Naive B cell (primary cell): ENCODE results near the gene ID3. TPM values are rescaled to one million over a fixed set of nuclear protein-coding genes. Genes with fewer than 3 reads are reported as not detected.

Experiments used
- ATAC-seq, 2 donors: fragments of 150-1000 bp; cut with Tn5 transposase; 2 replicates each; pipeline ENCODE4 v1.10.0; 2021; ENCODE audit warnings: low read depth in 2 of 2, mild to moderate bottlenecking in 2 of 2, moderate library complexity in 2 of 2
- DNase-seq: peaks from one replicate; pipeline ENCODE4 v3.0.0; 2022
- H3K27ac Mint-ChIP-seq, 6 donors: one replicate each; pipeline ENCODE4 v1.8.0; 2020 to 2022; ENCODE audit warnings: mild to moderate bottlenecking in 6 of 6, mixed read lengths in 6 of 6, moderate library complexity in 5 of 6, inconsistent platforms in 2 of 6
- H3K27me3 Mint-ChIP-seq, 3 donors: one replicate each; pipeline ENCODE4 v1.8.0; 2021 to 2022; ENCODE audit warnings: mixed read lengths in 3 of 3, mild to moderate bottlenecking in 1 of 3
- H3K36me3 Mint-ChIP-seq, 2 donors: one replicate each; pipeline ENCODE4 v1.8.0; 2020 to 2022; ENCODE audit warnings: mixed read lengths in 2 of 2, inconsistent platforms in 1 of 2, mild to moderate bottlenecking in 1 of 2
- H3K4me1 Mint-ChIP-seq, 3 donors: one replicate each; pipeline ENCODE4 v1.8.0; 2020 to 2022; ENCODE audit warnings: mixed read lengths in 3 of 3, inconsistent platforms in 1 of 3, mild to moderate bottlenecking in 1 of 3, moderate library complexity in 1 of 3
- H3K4me3 Mint-ChIP-seq, 8 donors: one replicate each; pipeline ENCODE4 v1.8.0; 2020 to 2022; ENCODE audit warnings: mild to moderate bottlenecking in 8 of 8, mixed read lengths in 8 of 8, moderate library complexity in 8 of 8, inconsistent platforms in 2 of 8
- H3K9me3 Mint-ChIP-seq, 7 donors: one replicate each; pipeline ENCODE4 v1.8.0; 2020 to 2022; ENCODE audit warnings: mixed read lengths in 7 of 7, mild to moderate bottlenecking in 5 of 7, inconsistent platforms in 2 of 7, moderate library complexity in 1 of 7
- polyA plus RNA-seq, 6 donors: library from polyadenylated mRNA; unstranded; fragments of 300-500 nt; fragmentation: Illumina TruSeq; gene quantifications; one replicate each; pipeline ENCODE4 v1.2.3, GENCODE V29; 2021; ENCODE audit warnings: low read depth in 6 of 6

The ID3 gene
- polyA plus RNA-seq, 6 donors from 2014 or later, result 23.9 to 52.0 (median 31.2) TPM

- Mint-ChIP-seq H3K27me3 (no peaks in the 10 kb centered on the region), H3K4me1 (peaks cover 35 to 81% (median 50%) of the 10 kb centered on the region in 3 donors), H3K4me3 (peak overlapping the region in 2 of 8 donors; percentile 62 to 75), H3K9me3 (no peaks in the 10 kb centered on the region), H3K27ac (peak overlapping the region; percentile 38 to 97 (median 76)), H3K36me3 (no peaks in the 10 kb centered on the region)
- ATAC-seq, result no peak
- DNase-seq, result no peak
Measured at GRCh38 chr1:23581219-23581618, 21.9 kb upstream of the ID3 start.

GRCh38 chr1:23578997-23579363 lies 19.7 kb upstream of the ID3 start:
- Mint-ChIP-seq H3K27ac (peak overlapping the region in 4 of 6 donors; percentile 41 to 90 (median 79)), H3K9me3 (peaks cover 0 to 6% (median 3%) of the 10 kb centered on the region in 7 donors), H3K36me3 (peaks cover 8% of the 10 kb centered on the region in 2 donors), H3K27me3 (no peaks in the 10 kb centered on the region), H3K4me1 (peaks cover 55 to 98% (median 72%) of the 10 kb centered on the region in 3 donors), H3K4me3 (peak overlapping the region in 5 of 8 donors; percentile 25 to 83 (median 39))
- no peak for ATAC-seq
- DNase-seq, result no peak

GRCh38 chr1:23578311-23578996 lies 19.2 kb upstream of the ID3 start:
- peaks cover 0 to 6% (median 3%) of the 10 kb centered on the region in 7 donors for H3K9me3 Mint-ChIP-seq
- peaks cover 8% of the 10 kb centered on the region in 2 donors for H3K36me3 Mint-ChIP-seq
- DNase-seq (no peak), ATAC-seq (no peak)
- H3K27me3 Mint-ChIP-seq, result no peaks in the 10 kb centered on the region
- peaks cover 56 to 99% (median 72%) of the 10 kb centered on the region in 3 donors for H3K4me1 Mint-ChIP-seq
- H3K4me3 Mint-ChIP-seq, result peak overlapping the region; percentile 1 to 84 (median 52)
- peak overlapping the region; percentile 9 to 90 (median 74) for H3K27ac Mint-ChIP-seq

GRCh38 chr1:23577056-23578004 lies 18.0 kb upstream of the ID3 start:
- Mint-ChIP-seq H3K36me3 (peaks cover 8% of the 10 kb centered on the region in 2 donors), H3K27me3 (no peaks in the 10 kb centered on the region), H3K4me3 (peak overlapping the region; percentile 24 to 89 (median 76)), H3K27ac (peak overlapping the region; percentile 41 to 95 (median 89)), H3K9me3 (peaks cover 0 to 6% (median 3%) of the 10 kb centered on the region in 7 donors), H3K4me1 (peaks cover 61 to 99% (median 64%) of the 10 kb centered on the region in 3 donors)
- ATAC-seq (peak; percentile 94), DNase-seq (peak; percentile 70)

DNA sequence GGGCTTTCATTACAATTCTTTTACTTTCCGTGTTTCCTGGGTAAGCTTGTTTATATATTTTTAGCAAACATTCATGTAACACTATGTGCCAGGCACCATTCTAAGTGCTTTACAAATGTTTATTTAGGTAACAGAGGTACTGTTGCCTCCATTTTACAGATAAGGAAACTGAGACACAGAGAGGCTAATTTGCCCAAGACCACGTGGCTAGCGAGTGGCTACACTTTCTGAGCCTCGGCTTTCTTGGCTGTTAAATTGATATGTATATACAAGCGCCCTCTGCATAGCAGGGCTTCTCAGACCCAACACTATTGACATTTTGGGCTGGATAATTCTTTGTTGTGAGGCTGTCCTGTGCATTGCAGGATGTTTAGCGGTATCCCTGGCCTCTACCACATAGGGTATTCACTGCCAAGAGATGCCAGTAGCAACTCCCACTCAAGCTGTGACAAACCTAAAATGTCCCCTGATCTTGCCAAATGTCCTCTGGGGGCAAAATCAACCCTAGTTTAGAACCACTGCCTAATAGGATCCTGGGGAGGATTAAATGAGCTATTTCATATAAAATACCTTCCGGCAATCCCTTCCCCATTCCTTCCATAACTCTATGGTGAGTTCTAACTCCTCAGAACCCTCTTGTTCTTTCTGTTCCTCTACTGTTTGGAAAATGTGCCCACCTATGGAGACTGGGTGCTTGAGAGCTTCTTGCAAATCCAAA lies 17.2 kb upstream of the ID3 start:
- Mint-ChIP-seq H3K36me3 (peaks cover 8% of the 10 kb centered on the region in 2 donors), H3K4me1 (peaks cover 60 to 98% (median 62%) of the 10 kb centered on the region in 3 donors), H3K4me3 (peak overlapping the region; percentile 24 to 89 (median 76)), H3K27ac (peak overlapping the region; percentile 41 to 95 (median 89)), H3K27me3 (no peaks in the 10 kb centered on the region), H3K9me3 (peaks cover 0 to 6% (median 3%) of the 10 kb centered on the region in 7 donors)
- no peak for DNase-seq
- ATAC-seq, result no peak

DNA sequence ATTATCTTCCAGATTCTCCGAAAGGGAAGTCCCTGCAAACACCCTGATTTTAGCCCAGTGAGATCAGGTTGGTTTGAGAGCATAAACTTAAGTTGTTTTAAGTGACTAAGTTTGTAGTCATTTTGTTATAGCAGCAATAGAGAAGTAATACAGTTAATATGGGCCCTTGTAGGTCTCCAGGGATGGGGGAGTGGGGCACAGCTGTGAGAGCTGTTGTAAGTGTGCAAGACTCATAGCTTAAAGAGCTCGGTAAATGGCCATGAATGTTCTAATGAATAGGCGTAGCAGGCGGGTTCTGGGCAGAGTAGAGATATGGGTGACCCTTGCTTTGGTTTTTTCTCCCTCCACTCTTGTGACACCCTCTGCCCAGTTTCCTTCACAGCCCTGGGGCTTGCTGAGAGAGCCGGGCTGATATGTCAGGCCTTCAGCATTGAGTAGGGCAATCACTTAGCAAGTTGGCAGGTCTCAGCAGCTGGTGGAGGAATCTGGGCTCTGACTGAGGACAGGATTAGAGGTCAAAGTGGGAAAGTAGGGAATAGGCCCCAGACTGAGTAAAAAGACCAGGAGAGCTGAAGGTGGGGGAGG lies 16.0 kb upstream of the ID3 start:
- Mint-ChIP-seq H3K4me1 (peaks cover 56 to 91% (median 60%) of the 10 kb centered on the region in 3 donors), H3K36me3 (peaks cover 8% of the 10 kb centered on the region in 2 donors), H3K9me3 (peaks cover 0 to 6% (median 3%) of the 10 kb centered on the region in 7 donors), H3K4me3 (peak overlapping the region in 7 of 8 donors; percentile 37 to 88 (median 63)), H3K27ac (peak overlapping the region; percentile 41 to 99 (median 88)), H3K27me3 (no peaks in the 10 kb centered on the region)
- ATAC-seq, result no peak
- no peak for DNase-seq

- no peak for DNase-seq
- Mint-ChIP-seq H3K4me3 (peak overlapping the region; percentile 28 to 88 (median 60)), H3K4me1 (peaks cover 55 to 86% (median 57%) of the 10 kb centered on the region in 3 donors), H3K36me3 (peaks cover 8% of the 10 kb centered on the region in 2 donors), H3K9me3 (peaks cover 0 to 6% (median 3%) of the 10 kb centered on the region in 7 donors), H3K27me3 (no peaks in the 10 kb centered on the region), H3K27ac (peak overlapping the region; percentile 41 to 99 (median 92))
- ATAC-seq, result peak; percentile 35 to 37
Measured at GRCh38 chr1:23574265-23574754, 15.0 kb upstream of the ID3 start.

GRCh38 chr1:23573574-23574182 lies 14.4 kb upstream of the ID3 start:
- Mint-ChIP-seq H3K4me3 (peak overlapping the region in 4 of 8 donors; percentile 28 to 82 (median 60)), H3K9me3 (peaks cover 0 to 6% (median 3%) of the 10 kb centered on the region in 7 donors), H3K4me1 (peaks cover 55 to 86% (median 57%) of the 10 kb centered on the region in 3 donors)

DNA sequence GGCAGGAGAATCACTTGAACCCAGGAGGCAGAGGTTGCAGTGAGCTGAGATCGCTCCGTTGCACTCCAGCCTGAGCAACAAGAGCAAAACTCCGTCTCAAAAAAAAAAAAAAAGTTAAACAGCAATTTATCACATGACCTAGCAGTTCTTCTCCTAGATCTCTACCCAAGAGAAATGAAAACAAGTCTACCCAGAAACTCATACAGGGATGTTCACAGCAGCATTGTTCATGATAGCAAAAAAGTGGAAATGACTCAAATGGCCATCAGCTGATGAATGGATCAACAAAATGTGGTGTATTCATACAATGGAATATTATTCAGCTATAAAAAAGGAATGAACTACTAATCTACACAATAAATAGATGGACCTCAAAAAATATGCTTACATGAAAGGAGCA lies 12.2 kb upstream of the ID3 start:
- H3K27ac Mint-ChIP-seq, result peak overlapping the region in 1 of 6 donors; percentile 58
- H3K4me1 Mint-ChIP-seq, result peaks cover 56 to 81% (median 59%) of the 10 kb centered on the region in 3 donors
- H3K9me3 Mint-ChIP-seq, result peaks cover 0 to 6% (median 3%) of the 10 kb centered on the region in 7 donors
- DNase-seq, result no peak
- peaks cover 8 to 16% of the 10 kb centered on the region in 2 donors for H3K36me3 Mint-ChIP-seq
- ATAC-seq, result no peak
- H3K27me3 Mint-ChIP-seq, result no peaks in the 10 kb centered on the region
- H3K4me3 Mint-ChIP-seq, result peak overlapping the region in 2 of 8 donors; percentile 20 to 40

More at GRCh38 chr1:23573574-23574182, 14.4 kb upstream of the ID3 start:
- no peak for ATAC-seq
- Mint-ChIP-seq H3K36me3 (peaks cover 8 to 10% of the 10 kb centered on the region in 2 donors), H3K27ac (peak overlapping the region; percentile 41 to 99 (median 92)), H3K27me3 (no peaks in the 10 kb centered on the region)
- no peak for DNase-seq

- Mint-ChIP-seq H3K27me3 (no peaks in the 10 kb centered on the region), H3K4me3 (peak overlapping the region in 4 of 8 donors; percentile 2 to 93 (median 78)), H3K4me1 (peaks cover 54 to 75% (median 56%) of the 10 kb centered on the region in 3 donors), H3K9me3 (peaks cover 0 to 6% (median 3%) of the 10 kb centered on the region in 7 donors), H3K36me3 (peaks cover 6 to 14% of the 10 kb centered on the region in 2 donors), H3K27ac (peak overlapping the region in 3 of 6 donors; percentile 38 to 68 (median 63))
- DNase-seq (no peak), ATAC-seq (no peak)
Measured at GRCh38 chr1:23570001-23570691, 10.8 kb upstream of the ID3 start.

DNA sequence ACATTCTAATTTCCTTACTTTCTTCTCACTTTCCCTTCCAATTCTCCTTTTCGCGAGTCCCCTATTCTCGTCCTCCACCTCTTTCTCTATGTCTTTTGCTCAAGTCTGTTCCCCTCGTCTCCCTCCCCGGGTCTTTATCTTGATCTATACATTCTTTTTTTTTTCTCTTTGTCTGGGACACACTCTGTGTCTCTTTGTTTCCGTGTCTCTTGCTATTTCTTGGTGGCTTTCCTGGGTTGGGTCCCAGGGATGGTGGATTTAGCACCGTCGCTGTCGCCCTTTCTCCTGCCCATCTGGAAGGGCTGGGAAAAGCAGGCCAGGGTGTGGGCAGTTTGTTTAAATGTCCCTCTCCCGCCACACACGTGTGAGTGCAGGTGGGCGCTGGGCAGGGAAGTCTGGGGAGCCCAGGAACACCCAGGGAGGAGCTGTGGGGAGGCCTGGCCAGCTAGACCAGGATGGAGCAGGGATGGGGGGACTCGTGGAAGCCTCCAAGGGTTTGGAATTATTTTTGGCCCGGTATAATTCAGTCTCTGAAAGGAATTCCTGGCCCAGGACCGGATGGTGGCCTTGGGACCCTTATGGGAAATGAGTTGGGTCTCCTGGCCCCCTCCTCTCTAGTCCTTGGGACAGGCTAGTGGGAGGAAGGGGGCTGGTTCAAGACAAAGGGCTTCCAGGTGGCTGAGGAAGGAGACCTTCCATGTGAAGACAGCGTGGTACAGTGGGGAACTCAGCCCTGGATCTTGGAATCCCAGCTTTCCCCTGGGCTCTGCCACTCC lies 9.5 kb upstream of the ID3 start:
- no peak for ATAC-seq
- Mint-ChIP-seq H3K4me1 (peaks cover 44 to 67% (median 47%) of the 10 kb centered on the region in 3 donors), H3K27me3 (no peaks in the 10 kb centered on the region), H3K4me3 (peak overlapping the region; percentile 89 to 98 (median 93)), H3K36me3 (peaks cover 0 to 8% of the 10 kb centered on the region in 2 donors), H3K9me3 (no peaks in the 10 kb centered on the region), H3K27ac (peak overlapping the region; percentile 84 to 98 (median 96))
- no peak for DNase-seq
